ENCODE measurements around the gene CTTNBP2NL.

DNA sequence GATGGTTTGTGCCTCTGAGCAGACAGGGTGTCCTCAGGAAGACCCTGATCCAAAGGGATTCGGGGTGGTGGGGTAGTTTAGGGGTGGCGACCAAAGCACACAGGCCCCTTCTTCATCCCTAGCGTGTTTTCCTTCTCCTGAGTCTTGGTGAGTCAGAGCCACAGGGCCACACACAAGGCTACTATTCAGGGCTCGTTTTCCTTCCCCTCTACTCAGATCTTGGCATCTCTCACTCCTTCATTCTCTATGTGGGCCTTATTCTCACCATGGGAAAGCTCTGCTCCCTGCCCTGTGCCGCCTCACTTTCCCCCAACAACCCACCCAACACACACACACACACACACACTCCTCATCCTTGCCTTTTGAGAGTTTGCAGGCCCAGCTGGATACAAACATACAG, 69.1 kb downstream of the CTTNBP2NL start:
- TF ChIP-seq, protein P1, sequence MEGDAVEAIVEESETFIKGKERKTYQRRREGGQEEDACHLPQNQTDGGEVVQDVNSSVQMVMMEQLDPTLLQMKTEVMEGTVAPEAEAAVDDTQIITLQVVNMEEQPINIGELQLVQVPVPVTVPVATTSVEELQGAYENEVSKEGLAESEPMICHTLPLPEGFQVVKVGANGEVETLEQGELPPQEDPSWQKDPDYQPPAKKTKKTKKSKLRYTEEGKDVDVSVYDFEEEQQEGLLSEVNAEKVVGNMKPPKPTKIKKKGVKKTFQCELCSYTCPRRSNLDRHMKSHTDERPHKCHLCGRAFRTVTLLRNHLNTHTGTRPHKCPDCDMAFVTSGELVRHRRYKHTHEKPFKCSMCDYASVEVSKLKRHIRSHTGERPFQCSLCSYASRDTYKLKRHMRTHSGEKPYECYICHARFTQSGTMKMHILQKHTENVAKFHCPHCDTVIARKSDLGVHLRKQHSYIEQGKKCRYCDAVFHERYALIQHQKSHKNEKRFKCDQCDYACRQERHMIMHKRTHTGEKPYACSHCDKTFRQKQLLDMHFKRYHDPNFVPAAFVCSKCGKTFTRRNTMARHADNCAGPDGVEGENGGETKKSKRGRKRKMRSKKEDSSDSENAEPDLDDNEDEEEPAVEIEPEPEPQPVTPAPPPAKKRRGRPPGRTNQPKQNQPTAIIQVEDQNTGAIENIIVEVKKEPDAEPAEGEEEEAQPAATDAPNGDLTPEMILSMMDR (IDR thresholded peaks at IDR 0.05), result no peak
- no peak for TF ChIP-seq POLR2AphosphoS5 (IDR thresholded peaks at IDR 0.05)
